HG03060 (cell line): Measurements from ENCODE around the gene GPR32.
"Not testable (repeated sequence)": the region's sequence is repeated elsewhere in the genome, so short reads cannot be mapped to it uniquely, and the experiment has no call there.

Experiments used
- ATAC-seq: cut with Tn5 transposase; IDR thresholded peaks from one replicate; pipeline ENCODE4 v1.9.1; 2021; ENCODE audit warnings: low read depth, moderate number of reproducible peaks; ENCODE audit not compliant: unreplicated experiment

The GPR32 gene, protein sequence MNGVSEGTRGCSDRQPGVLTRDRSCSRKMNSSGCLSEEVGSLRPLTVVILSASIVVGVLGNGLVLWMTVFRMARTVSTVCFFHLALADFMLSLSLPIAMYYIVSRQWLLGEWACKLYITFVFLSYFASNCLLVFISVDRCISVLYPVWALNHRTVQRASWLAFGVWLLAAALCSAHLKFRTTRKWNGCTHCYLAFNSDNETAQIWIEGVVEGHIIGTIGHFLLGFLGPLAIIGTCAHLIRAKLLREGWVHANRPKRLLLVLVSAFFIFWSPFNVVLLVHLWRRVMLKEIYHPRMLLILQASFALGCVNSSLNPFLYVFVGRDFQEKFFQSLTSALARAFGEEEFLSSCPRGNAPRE

DNA sequence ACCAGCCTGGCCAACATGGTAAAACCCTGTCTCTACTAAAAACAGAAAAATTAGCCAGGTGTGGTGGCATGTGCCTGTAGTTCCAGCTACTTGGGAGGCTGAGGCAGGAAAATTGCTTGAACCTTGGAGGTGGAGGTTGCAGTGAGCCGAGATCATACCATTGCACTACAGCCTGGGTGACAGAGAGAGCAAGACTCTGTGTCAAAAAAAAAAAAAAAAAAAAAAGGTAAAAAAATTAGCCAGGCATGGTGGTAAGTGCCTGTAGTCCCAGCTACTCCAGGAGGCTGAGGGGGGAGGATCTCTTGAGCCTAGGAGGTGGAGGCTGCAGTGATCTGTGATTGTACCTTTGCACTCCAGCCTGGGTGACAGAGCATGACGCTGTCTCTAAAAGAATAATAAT, at the start of gene GPR32:
GPR32 (plus strand) TSS at position 301 of the 400 bp plus-strand sequence. CDS start 137 bp downstream, outside the sequence.
- not testable (repeated sequence) for ATAC-seq

- ATAC-seq: no peak
Observed at GRCh38 chr19:50720921-50721381, 49.3 kb upstream of the GPR32 start.

DNA sequence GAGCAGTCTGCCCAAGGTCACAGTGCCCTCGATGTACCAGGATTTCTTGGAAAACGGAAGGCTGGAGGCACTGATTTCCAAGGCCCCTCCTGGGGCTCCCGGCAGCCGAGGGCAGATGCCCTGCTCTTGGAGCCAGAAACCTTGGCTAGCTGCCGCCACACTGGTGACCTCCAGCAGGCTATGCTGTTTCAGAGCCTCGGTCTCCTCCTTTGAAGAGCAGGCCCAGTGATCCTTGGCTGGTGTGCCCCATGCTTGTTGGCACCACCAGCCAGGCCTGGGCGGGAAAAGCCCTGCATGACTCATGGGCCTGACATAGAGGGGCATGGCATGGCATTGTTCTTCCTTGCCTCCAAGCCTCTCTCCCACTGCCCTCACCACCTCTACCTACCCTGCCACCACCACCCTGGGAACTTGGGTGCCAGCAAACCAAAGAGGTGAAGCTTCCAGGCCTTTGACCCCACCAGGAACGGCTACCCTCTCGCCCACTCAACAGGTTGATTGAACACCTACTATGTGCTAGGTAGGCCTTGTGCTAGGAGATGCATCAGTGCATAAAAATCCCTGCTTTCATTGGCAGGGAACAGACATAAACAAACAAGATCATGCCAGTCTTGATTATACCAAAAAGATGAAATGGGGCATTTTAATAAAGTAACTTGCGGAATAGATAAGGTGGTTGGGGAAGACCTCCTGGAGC, 48.7 kb upstream of the GPR32 start:
- ATAC-seq: no peak

- ATAC-seq: no peak
Observed at GRCh38 chr19:50722201-50723013, 47.9 kb upstream of the GPR32 start.

DNA sequence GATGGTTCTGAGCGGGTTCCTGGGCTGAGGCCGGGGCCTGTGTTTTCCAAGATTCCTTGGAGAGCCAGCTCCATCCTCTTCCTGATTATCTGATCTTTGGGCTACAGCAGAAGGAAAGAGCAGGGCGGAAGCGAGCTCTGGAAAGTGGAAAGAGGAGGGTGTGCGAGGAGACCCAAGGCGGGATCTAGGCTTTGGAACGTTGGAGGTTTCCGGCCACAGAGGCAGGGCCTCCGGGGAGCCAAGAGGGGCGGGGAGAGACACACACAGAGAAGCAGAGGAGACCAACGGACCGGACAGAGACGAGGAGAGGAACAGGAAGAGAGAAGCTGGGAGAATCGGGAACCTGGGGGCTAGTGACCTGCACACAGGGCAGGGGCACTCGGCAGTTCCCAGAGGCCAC, 47.2 kb upstream of the GPR32 start, which contains the start of gene CLEC11A:
CLEC11A (plus strand) TSS at position 296 of the 400 bp plus-strand sequence. CDS start 162 bp downstream, outside the sequence.
- no peak for ATAC-seq

GRCh38 chr19:50723735-50724521, 46.3 kb upstream of the GPR32 start:
- no peak for ATAC-seq

- no peak for ATAC-seq
Observed at GRCh38 chr19:50724522-50725217, 45.6 kb upstream of the GPR32 start.

GRCh38 chr19:50725218-50725910, 44.9 kb upstream of the GPR32 start:
- ATAC-seq: no peak

GRCh38 chr19:50725911-50726230, 44.4 kb upstream of the GPR32 start:
- ATAC-seq: no peak

DNA sequence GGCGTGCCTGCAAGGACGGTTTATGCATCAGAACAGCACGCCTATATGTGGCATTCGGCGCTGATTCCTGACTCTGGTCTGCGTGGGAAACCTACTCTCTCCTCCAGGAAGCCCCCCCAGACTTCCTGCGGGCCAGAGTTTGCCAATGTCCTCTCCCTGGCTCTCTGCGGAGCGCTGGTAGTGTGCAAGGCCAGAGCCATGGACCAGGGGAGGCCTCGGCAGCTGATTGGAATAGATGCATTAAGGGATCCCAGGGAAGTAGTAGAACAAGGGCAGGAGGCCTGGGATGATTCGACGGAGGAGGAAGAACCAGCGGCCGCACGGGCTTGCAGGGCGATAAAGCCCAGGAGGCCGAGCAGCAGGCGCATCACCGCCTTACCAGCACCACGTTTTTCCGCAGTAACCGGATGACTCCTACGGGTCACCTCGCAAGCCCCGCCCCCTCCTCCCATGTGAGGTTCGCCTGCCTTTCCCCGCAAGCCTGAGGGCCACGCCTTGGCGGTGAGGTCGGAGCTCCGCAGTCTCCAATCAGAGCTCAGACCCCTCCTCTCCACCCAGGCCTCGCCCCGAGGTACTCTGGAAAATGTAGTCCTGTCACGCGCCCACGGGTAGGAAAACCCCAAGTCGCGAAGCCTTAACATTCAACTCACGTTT, 42.1 kb upstream of the GPR32 start:
- no peak for ATAC-seq

- ATAC-seq: no peak
Observed at GRCh38 chr19:50729894-50730293, 40.4 kb upstream of the GPR32 start.

DNA sequence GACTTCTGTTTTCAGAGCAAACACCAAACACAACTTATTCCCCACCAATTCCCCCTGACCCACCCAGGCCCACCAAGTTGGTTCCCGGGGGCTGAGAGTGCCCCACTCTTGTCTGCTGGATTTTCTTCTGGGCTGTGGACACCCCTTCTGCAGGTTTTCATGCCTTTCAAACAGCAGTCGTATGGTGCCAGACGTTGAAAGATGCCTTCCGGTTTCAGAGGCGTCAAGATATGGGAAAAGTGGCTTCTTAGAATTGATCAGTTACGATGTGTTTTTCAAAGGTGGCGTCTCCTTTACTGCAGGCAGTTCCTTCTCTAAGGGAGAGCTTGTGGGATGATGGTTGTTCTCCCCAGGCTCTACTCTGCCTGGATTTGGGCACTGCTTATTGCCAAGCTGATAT, 34.4 kb upstream of the GPR32 start:
- no peak for ATAC-seq

DNA sequence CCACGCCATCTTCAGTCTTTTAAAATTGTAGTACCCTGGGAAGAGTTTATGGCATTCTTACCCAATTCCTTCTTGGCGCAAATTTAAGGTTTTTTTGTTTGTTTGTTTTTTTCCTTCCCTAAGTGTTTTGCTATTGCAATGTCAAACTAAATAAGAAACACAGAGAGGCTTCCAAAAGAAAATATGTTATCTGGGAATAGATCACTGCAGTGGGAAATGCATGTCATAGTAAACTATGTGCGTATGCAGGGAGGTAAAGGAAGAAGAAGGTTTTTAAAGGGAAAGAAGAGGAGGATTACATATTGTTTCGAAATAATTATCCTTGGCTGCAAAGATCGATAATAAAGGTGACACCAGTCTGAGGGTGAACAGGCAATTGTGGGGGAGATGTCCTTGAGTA, 33.9 kb upstream of the GPR32 start:
- ATAC-seq: no peak

DNA sequence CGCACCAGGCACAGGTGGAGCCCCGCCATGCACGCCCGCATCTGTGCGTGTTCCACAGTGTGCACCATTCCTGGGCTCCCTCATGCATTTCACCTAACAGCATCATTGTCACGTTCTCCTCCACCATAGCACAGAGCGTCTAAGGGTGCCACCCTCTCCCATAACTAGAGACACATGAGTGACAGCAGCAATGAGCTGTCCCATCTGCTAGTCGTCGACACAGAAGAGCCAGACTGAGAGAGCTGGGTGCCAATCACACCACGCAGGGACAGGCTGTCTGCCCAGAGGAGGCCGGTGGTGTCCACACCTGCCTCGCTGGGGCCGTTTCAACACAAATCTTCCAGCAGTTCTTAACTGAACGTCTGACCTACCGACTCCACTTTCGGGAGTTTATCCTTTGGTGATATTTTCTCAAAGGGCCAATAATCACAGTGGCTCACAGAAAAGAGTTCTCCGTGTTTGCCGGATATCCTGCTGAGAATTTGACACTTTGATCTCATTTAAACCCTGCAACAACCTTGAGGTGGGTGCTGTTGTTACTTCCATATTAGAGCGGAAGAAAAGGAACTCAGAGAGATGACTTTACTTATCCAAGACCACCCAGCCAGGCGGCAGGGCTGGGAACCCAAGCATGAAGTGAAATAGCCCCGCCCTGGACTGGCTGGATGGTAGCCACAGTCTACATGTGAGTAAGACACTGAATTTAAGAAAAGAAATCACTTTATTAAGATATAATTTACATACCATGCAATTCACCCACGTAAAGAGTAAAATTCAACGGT, 30.9 kb upstream of the GPR32 start:
- no peak for ATAC-seq

- ATAC-seq: no peak
Observed at GRCh38 chr19:50739914-50740426, 30.3 kb upstream of the GPR32 start.

- ATAC-seq: no peak
Observed at GRCh38 chr19:50741179-50741933, 28.9 kb upstream of the GPR32 start.

DNA sequence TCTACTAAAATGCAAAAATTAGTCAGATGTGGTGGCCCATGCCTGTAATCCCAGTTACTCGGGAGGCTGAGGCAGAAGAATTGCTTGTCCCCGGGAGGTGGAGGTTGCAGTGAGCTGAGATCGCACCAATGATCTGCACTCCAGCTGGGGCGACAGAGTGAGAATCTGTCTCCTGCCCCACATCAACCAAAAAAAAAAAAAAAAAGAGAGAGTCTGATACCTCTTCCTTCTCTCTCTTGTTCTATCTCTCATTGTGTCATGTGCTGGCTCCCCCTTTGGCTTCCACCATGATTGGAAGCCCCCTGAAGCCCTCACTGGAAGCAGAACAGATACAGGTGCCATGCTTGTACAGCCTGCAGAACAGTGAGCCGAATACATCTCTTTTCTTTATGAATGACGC, 26.7 kb upstream of the GPR32 start:
- ATAC-seq: no peak
